Measurements from ENCODE around the gene CNNM3.

DNA sequence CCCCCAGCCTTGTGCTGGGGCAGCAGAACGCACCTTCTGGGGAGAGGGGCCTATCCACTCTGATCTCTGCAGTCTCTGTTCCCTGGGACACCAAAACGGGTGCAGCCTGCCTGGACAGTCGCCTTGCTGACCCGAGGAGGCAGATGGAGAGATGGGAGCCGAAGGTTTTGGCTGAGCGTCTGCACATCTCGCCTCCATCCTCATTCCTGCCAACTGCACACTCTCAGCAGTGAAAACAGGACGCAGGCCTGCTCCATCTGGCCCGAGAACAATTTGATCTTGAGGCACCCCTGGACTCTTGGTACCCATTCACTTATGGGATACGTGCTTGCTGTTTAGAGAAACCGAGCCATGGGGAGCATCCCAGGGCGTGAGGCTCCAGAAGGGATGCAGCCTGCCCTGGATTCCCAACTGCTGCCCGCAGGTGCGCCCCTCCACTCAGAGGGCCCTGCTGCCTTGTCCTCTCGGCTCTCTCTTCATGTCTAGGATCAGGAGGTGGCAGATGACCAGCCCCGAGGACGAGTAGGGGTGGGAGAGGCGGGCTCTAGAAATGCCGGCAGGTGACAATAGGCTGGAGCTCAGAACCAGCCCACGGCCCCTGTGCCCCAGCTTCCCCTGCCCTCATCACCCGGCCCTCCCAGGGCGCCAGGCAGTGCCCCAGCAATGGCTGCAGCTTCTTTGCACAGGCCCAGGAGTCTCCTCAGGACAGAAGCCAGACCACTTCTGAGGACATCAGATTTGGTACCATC is 62.9 kb downstream of the CNNM3 start:
- TF ChIP-seq, protein P1, sequence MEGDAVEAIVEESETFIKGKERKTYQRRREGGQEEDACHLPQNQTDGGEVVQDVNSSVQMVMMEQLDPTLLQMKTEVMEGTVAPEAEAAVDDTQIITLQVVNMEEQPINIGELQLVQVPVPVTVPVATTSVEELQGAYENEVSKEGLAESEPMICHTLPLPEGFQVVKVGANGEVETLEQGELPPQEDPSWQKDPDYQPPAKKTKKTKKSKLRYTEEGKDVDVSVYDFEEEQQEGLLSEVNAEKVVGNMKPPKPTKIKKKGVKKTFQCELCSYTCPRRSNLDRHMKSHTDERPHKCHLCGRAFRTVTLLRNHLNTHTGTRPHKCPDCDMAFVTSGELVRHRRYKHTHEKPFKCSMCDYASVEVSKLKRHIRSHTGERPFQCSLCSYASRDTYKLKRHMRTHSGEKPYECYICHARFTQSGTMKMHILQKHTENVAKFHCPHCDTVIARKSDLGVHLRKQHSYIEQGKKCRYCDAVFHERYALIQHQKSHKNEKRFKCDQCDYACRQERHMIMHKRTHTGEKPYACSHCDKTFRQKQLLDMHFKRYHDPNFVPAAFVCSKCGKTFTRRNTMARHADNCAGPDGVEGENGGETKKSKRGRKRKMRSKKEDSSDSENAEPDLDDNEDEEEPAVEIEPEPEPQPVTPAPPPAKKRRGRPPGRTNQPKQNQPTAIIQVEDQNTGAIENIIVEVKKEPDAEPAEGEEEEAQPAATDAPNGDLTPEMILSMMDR (IDR thresholded peaks at IDR 0.05), result no peak
- no peak for TF ChIP-seq POLR2A (IDR thresholded peaks at IDR 0.05)
